CD14-positive monocyte (primary cell): ENCODE data around the gene SCEL. TPM values are rescaled to one million over a fixed set of nuclear protein-coding genes. Genes with fewer than 3 reads are reported as not detected.

Experiments used
- DNase-seq, 3 donors: peaks; one replicate each; pipeline ENCODE4 v3.0.0-alpha.2; 2011 to 2022
- H2AFZ ChIP-seq: 2 replicates; pipeline ENCODE4 v1.6.0; 2012; ENCODE audit warnings: mild to moderate bottlenecking, low read depth, low read length, inconsistent platforms; ENCODE audit not compliant: insufficient read depth, poor library complexity, severe bottlenecking
- H3K27ac ChIP-seq, 2 donors: 1 replicate in 1 of 2; 2 replicates in 1 of 2; pipeline ENCODE4 v1.5.1; 2012 to 2013; ENCODE audit warnings: low read length in 2 of 2, control low read depth in 1 of 2, inconsistent platforms in 1 of 2, low read depth in 1 of 2, mild to moderate bottlenecking in 1 of 2
- H3K27me3 ChIP-seq, 2 donors: one replicate each; pipeline versions ENCODE4 v1.6.0 to v1.6.1; 2011 to 2013; ENCODE audit warnings: low read length in 2 of 2; ENCODE audit not compliant: control insufficient read depth in 2 of 2, insufficient read depth in 2 of 2
- H3K36me3 ChIP-seq, 2 donors: replicated peaks in 1 of 2; 1 replicate in 1 of 2; 2 replicates in 1 of 2; pipeline versions ENCODE4 v1.5.1 to v1.6.1; 2012 to 2013; ENCODE audit warnings: low read length in 2 of 2, control low read depth in 1 of 2, inconsistent platforms in 1 of 2, mild to moderate bottlenecking in 1 of 2; ENCODE audit not compliant: insufficient read depth in 2 of 2, control insufficient read depth in 1 of 2
- H3K4me1 ChIP-seq, 2 donors: 1 replicate in 1 of 2; 2 replicates in 1 of 2; pipeline versions ENCODE4 v1.5.1 to v1.6.1; 2012 to 2013; ENCODE audit warnings: low read length in 2 of 2, control low read depth in 1 of 2, inconsistent platforms in 1 of 2, mild to moderate bottlenecking in 1 of 2, moderate library complexity in 1 of 2; ENCODE audit not compliant: insufficient read depth in 2 of 2, control insufficient read depth in 1 of 2
- H3K4me2 ChIP-seq: replicated peaks from 2 replicates; pipeline ENCODE3; 2012; ENCODE audit warnings: low read length, moderate library complexity, mild to moderate bottlenecking; ENCODE audit not compliant: poor library complexity, severe bottlenecking; ENCODE audit errors: extremely low read depth
- H3K4me3 ChIP-seq, 3 experiments: fragments of 200-600 bp in 1 of 3; sonication (generic) in 1 of 3; replicated peaks in 1 of 3; 1 replicate in 2 of 3; 2 replicates in 1 of 3; pipeline ENCODE4 v1.5.1; 2011 to 2013; ENCODE audit warnings: low read length in 3 of 3, mild to moderate bottlenecking in 3 of 3, control low read depth in 2 of 3, low read depth in 2 of 3, inconsistent platforms in 1 of 3, moderate library complexity in 1 of 3
- H3K79me2 ChIP-seq: 2 replicates; pipeline ENCODE4 v1.6.0; 2012; ENCODE audit warnings: mild to moderate bottlenecking, control low read depth, inconsistent platforms, low read length, moderate library complexity; ENCODE audit not compliant: insufficient read depth
- H3K9ac ChIP-seq: 2 replicates; pipeline ENCODE4 v1.6.0; 2017; ENCODE audit warnings: low read length, mild to moderate bottlenecking; ENCODE audit not compliant: insufficient read depth, poor library complexity, severe bottlenecking
- H3K9me3 ChIP-seq, 2 donors: replicated peaks in 1 of 2; 1 replicate in 1 of 2; 2 replicates in 1 of 2; pipeline versions ENCODE4 v1.5.1 to v1.6.1; 2012 to 2013; ENCODE audit warnings: low read length in 2 of 2, control low read depth in 1 of 2; ENCODE audit not compliant: control insufficient read depth in 1 of 2, insufficient read depth in 1 of 2
- H4K20me1 ChIP-seq: 2 replicates; pipeline ENCODE4 v1.6.0; 2012; ENCODE audit warnings: mild to moderate bottlenecking, low read length, control low read depth, moderate library complexity; ENCODE audit not compliant: insufficient read depth
- H3K27ac Mint-ChIP-seq, 7 donors: one replicate each; pipeline ENCODE4 v1.8.0; 2020; ENCODE audit warnings: mild to moderate bottlenecking in 7 of 7, mixed read lengths in 7 of 7, moderate library complexity in 6 of 7, inconsistent platforms in 2 of 7
- H3K27me3 Mint-ChIP-seq, 3 donors: one replicate each; pipeline ENCODE4 v1.8.0; 2021 to 2022; ENCODE audit warnings: low read depth in 3 of 3, mild to moderate bottlenecking in 3 of 3, mixed read lengths in 3 of 3, moderate library complexity in 3 of 3, inconsistent platforms in 1 of 3
- H3K36me3 Mint-ChIP-seq, 2 donors: one replicate each; pipeline ENCODE4 v1.8.0; 2020; ENCODE audit warnings: mixed read lengths in 2 of 2, inconsistent platforms in 1 of 2, mild to moderate bottlenecking in 1 of 2
- H3K4me1 Mint-ChIP-seq: one replicate; pipeline ENCODE4 v1.8.0; 2020; ENCODE audit warnings: mild to moderate bottlenecking, mixed read lengths
- H3K4me3 Mint-ChIP-seq, 2 donors: one replicate each; pipeline ENCODE4 v1.8.0; 2020; ENCODE audit warnings: mild to moderate bottlenecking in 2 of 2, mixed read lengths in 2 of 2, moderate library complexity in 1 of 2
- H3K9me3 Mint-ChIP-seq, 7 donors: one replicate each; pipeline ENCODE4 v1.8.0; 2020 to 2022; ENCODE audit warnings: mixed read lengths in 7 of 7, mild to moderate bottlenecking in 6 of 7, moderate library complexity in 6 of 7, inconsistent platforms in 2 of 7
- CTCF ChIP-seq: fragments of 200-600 bp; IDR thresholded peaks from one replicate; pipeline ENCODE4 v1.8.0; 2022; ENCODE audit warnings: antibody characterized with exemption, mild to moderate bottlenecking
- WGBS: methylation state at CpG from one replicate; pipeline ENCODE4 v1.1.5; 2013; ENCODE audit warnings: missing lambda C conversion rate; ENCODE audit not compliant: insufficient coverage; 5-methylcytosine and 5-hydroxymethylcytosine counted together
- intact Hi-C, 2 donors: fragments of 100-400 bp; cut with micrococcal nuclease; formaldehyde crosslinking; loops; one replicate each; pipeline versions ENCODE4 v1.15.0 to v1.15.1; 2023
- polyA plus RNA-seq, 3 donors: library from polyadenylated mRNA; depleted of rRNA in 1 of 3; unstranded in 2 of 3; stranded (reverse) in 1 of 3; fragments of 300-500 nt in 2 of 3; fragments of >200 nt in 1 of 3; fragmentation: Illumina TruSeq in 2 of 3; gene quantifications; 1 replicate in 2 of 3; 2 replicates in 1 of 3; pipeline ENCODE4 v1.2.3, GENCODE V29; 2012 to 2021

SCEL gene
- polyA plus RNA-seq, 3 donors: not detected

GRCh38 chr13:77513719-77514335, 21.7 kb upstream of the SCEL start:
- no peaks in the 10 kb centered on the region for H3K79me2 ChIP-seq
- peak in 1 of 3 donors; percentile 7 for DNase-seq
- WGBS: 50% methylated on average over 2 of the region's 2 CpGs
- Mint-ChIP-seq H3K9me3 (peaks cover 0 to 2% (median 0%) of the 10 kb centered on the region in 7 donors), H3K4me1 (peaks cover 22% of the 10 kb centered on the region), H3K36me3 (no peaks in the 10 kb centered on the region), H3K27ac (peak overlapping the region in 1 of 7 donors; percentile 37), H3K27me3 (no peaks in the 10 kb centered on the region), H3K4me3 (no peak overlapping the region)
- H2AFZ ChIP-seq: no peak overlapping the region
- H3K4me2 ChIP-seq: no peak overlapping the region
- H3K9ac ChIP-seq: no peak overlapping the region
- no peak overlapping the region for H3K4me3 ChIP-seq
- no peaks in the 10 kb centered on the region for H3K9me3 ChIP-seq
- no peaks in the 10 kb centered on the region for H3K27me3 ChIP-seq
- no peak for TF ChIP-seq CTCF
- H3K36me3 ChIP-seq: no peaks in the 10 kb centered on the region
- H3K4me1 ChIP-seq: peaks cover 3 to 12% of the 10 kb centered on the region in 2 donors
- no peak overlapping the region for H3K27ac ChIP-seq
- intact Hi-C loops: no loop called here
- no peaks in the 10 kb centered on the region for H4K20me1 ChIP-seq

- H3K27ac ChIP-seq: no peak overlapping the region
- WGBS: 67% methylated on average over 1 of the region's 1 CpG
Measured at GRCh38 chr13:77514336-77514726, 21.2 kb upstream of the SCEL start.

More at GRCh38 chr13:77514336-77514726, 21.2 kb upstream of the SCEL start:
- H3K9ac ChIP-seq: no peak overlapping the region
- no peaks in the 10 kb centered on the region for H3K79me2 ChIP-seq
- no peak overlapping the region for H2AFZ ChIP-seq
- peaks cover 19% of the 10 kb centered on the region for H3K4me1 Mint-ChIP-seq
- H3K36me3 ChIP-seq: no peaks in the 10 kb centered on the region
- no peaks in the 10 kb centered on the region for H3K9me3 ChIP-seq
- DNase-seq: no peak
- no peaks in the 10 kb centered on the region for H3K27me3 Mint-ChIP-seq
- no peak overlapping the region for H3K27ac Mint-ChIP-seq
- TF ChIP-seq CTCF: no peak
- no peaks in the 10 kb centered on the region for H3K27me3 ChIP-seq
- no peaks in the 10 kb centered on the region for H4K20me1 ChIP-seq
- H3K9me3 Mint-ChIP-seq: peaks cover 0 to 2% (median 0%) of the 10 kb centered on the region in 7 donors
- no peak overlapping the region for H3K4me3 Mint-ChIP-seq
- intact Hi-C loops: no loop called here
- peaks cover 3 to 12% of the 10 kb centered on the region in 2 donors for H3K4me1 ChIP-seq
- H3K4me2 ChIP-seq: no peak overlapping the region
- H3K4me3 ChIP-seq: no peak overlapping the region
- H3K36me3 Mint-ChIP-seq: no peaks in the 10 kb centered on the region
